RWPE2 (cell line): ENCODE measurements around the gene EDEM2.

Source experiments
- ATAC-seq: fragments of 200-7000 bp; cut with Tn5 transposase; 3 replicates; pipeline ENCODE4 v1.9.1; 2021; ENCODE audit warnings: low read depth
- DNase-seq: peaks from one replicate; pipeline ENCODE4 v3.0.0-alpha.2; 2020; ENCODE audit warnings: low spot score
- H3K27ac ChIP-seq: fragments of 450-650 bp; 2 replicates; pipeline ENCODE4 v1.5.1; 2017; ENCODE audit warnings: mild to moderate bottlenecking; ENCODE audit not compliant: poor library complexity, severe bottlenecking
- H3K27me3 ChIP-seq: fragments of 250-450 bp; sonication (Bioruptor Pico); 2 replicates; pipeline ENCODE4 v1.5.1; 2021; ENCODE audit warnings: mild to moderate bottlenecking, moderate library complexity; ENCODE audit not compliant: insufficient read depth, poor library complexity, severe bottlenecking
- H3K36me3 ChIP-seq: fragments of 250-450 bp; sonication (Bioruptor Pico); 2 replicates; pipeline ENCODE4 v1.5.1; 2020; ENCODE audit warnings: low read depth, mild to moderate bottlenecking, moderate library complexity
- H3K4me1 ChIP-seq: fragments of 250-450 bp; sonication (Bioruptor Pico); 2 replicates; pipeline ENCODE4 v1.5.1; 2021; ENCODE audit warnings: mild to moderate bottlenecking, moderate library complexity; ENCODE audit not compliant: insufficient read depth, poor library complexity, severe bottlenecking
- H3K4me3 ChIP-seq: fragments of 250-450 bp; sonication (Bioruptor Pico); 2 replicates; pipeline ENCODE4 v1.5.1; 2021; ENCODE audit warnings: mild to moderate bottlenecking, moderate library complexity; ENCODE audit not compliant: severe bottlenecking
- H3K9me3 ChIP-seq: fragments of 250-450 bp; sonication (Bioruptor Pico); 2 replicates; pipeline ENCODE4 v1.5.1; 2021; ENCODE audit warnings: mild to moderate bottlenecking, moderate library complexity; ENCODE audit not compliant: severe bottlenecking
- CTCF ChIP-seq: fragments of 450-650 bp; IDR thresholded peaks from one replicate; pipeline ENCODE4 v1.5.1; 2017; ENCODE audit warnings: mild to moderate bottlenecking, moderate library complexity; ENCODE audit not compliant: poor library complexity, severe bottlenecking

The EDEM2 gene

DNA sequence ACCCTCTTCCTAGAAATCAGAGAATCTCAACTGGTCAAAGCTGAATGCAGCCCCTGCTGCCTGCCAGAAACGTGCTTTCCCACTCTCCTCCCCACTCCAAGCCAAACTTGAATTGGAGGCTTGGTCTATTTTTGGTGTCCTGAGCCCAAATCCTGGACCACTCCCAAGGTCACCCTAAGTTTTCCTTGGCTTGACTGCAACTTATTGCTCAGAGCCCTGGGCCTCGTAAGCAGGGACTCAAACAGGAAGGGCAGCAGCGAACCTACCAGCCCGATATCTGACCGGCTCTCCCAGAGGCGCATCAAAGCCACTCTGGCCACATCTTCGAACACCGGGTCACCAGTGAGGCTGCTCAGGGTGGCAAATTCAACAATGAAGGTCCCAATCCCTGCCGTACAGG lies 12.7 kb downstream of the EDEM2 start:
- Histone ChIP-seq H3K4me3 (no peak overlapping the region), H3K27ac (no peak overlapping the region), H3K4me1 (peaks cover 8% of the 10 kb centered on the region), H3K9me3 (no peaks in the 10 kb centered on the region), H3K27me3 (no peaks in the 10 kb centered on the region), H3K36me3 (peaks cover 82% of the 10 kb centered on the region)
- no peak for TF ChIP-seq CTCF
- no peak for ATAC-seq
- DNase-seq = peak; percentile 72

- peaks cover 15% of the 10 kb centered on the region for H3K4me1 ChIP-seq
- no peak for TF ChIP-seq CTCF
- H3K27me3 ChIP-seq = no peaks in the 10 kb centered on the region
- H3K4me3 ChIP-seq = no peak overlapping the region
- no peak overlapping the region for H3K27ac ChIP-seq
- peaks cover 80% of the 10 kb centered on the region for H3K36me3 ChIP-seq
- ATAC-seq = no peak
- DNase-seq = no peak
- H3K9me3 ChIP-seq = no peaks in the 10 kb centered on the region
Observed at GRCh38 chr20:35133735-35134134, 13.4 kb downstream of the EDEM2 start.

GRCh38 chr20:35133031-35133430 lies 14.1 kb downstream of the EDEM2 start:
- Histone ChIP-seq H3K4me1 (peaks cover 18% of the 10 kb centered on the region), H3K4me3 (no peak overlapping the region), H3K27me3 (no peaks in the 10 kb centered on the region), H3K36me3 (peaks cover 81% of the 10 kb centered on the region), H3K27ac (no peak overlapping the region), H3K9me3 (no peaks in the 10 kb centered on the region)
- TF ChIP-seq CTCF = no peak
- DNase-seq = no peak
- no peak for ATAC-seq

GRCh38 chr20:35131934-35132333 lies 15.2 kb downstream of the EDEM2 start:
- Histone ChIP-seq H3K4me1 (peaks cover 18% of the 10 kb centered on the region), H3K4me3 (no peak overlapping the region), H3K36me3 (peaks cover 81% of the 10 kb centered on the region), H3K9me3 (no peaks in the 10 kb centered on the region), H3K27ac (no peak overlapping the region), H3K27me3 (no peaks in the 10 kb centered on the region)
- ATAC-seq (no peak), DNase-seq (no peak)
- no peak for TF ChIP-seq CTCF

- DNase-seq (peak; percentile 36), ATAC-seq (peak; percentile 94)
- H3K27ac ChIP-seq = peak overlapping the region; percentile 54
Observed at GRCh38 chr20:35129647-35130069, 17.5 kb downstream of the EDEM2 start.

More at GRCh38 chr20:35129647-35130069, 17.5 kb downstream of the EDEM2 start:
- no peak for TF ChIP-seq CTCF
- no peak overlapping the region for H3K4me3 ChIP-seq
- no peaks in the 10 kb centered on the region for H3K27me3 ChIP-seq
- H3K9me3 ChIP-seq = no peaks in the 10 kb centered on the region
- peaks cover 82% of the 10 kb centered on the region for H3K36me3 ChIP-seq
- peaks cover 18% of the 10 kb centered on the region for H3K4me1 ChIP-seq
